Prostate gland (tissue), 2 donors: ENCODE measurements around the gene FAM222B.

Experiments used
- CTCF ChIP-seq, 4 experiments: fragments of 200-600 bp in 2 of 4; fragments of 450-650 bp in 2 of 4; sonication (generic) in 2 of 4; IDR thresholded peaks; 1 replicate in 3 of 4; 2 replicates in 1 of 4; pipeline ENCODE4 v1.5.1; 2016 to 2019; ENCODE audit warnings: antibody characterized with exemption in 4 of 4, mild to moderate bottlenecking in 2 of 4, moderate library complexity in 2 of 4
- POLR2A ChIP-seq: fragments of 450-650 bp; IDR thresholded peaks from one replicate; pipeline ENCODE4 v1.6.1; 2016; ENCODE audit warnings: antibody characterized with exemption, mild to moderate bottlenecking
- POLR2AphosphoS5 ChIP-seq: sonication (generic); formaldehyde crosslinking; IDR thresholded peaks from one replicate; pipeline ENCODE4 v1.6.1; 2017; ENCODE audit warnings: antibody characterized with exemption

GRCh38 chr17:28750178-28751047 lies 92.2 kb downstream of the FAM222B start:
- TF ChIP-seq POLR2AphosphoS5, result peak; percentile 92
- TF ChIP-seq POLR2A, result peak; percentile 16
- TF ChIP-seq CTCF (IDR thresholded peaks at IDR 0.05), result peak; percentile 98 to 100 (median 99)
